Measurements from ENCODE around the gene ANAPC1.
A peak's percentile ranks its signal among the peaks of the same experiment; 100 is the strongest.

DNA sequence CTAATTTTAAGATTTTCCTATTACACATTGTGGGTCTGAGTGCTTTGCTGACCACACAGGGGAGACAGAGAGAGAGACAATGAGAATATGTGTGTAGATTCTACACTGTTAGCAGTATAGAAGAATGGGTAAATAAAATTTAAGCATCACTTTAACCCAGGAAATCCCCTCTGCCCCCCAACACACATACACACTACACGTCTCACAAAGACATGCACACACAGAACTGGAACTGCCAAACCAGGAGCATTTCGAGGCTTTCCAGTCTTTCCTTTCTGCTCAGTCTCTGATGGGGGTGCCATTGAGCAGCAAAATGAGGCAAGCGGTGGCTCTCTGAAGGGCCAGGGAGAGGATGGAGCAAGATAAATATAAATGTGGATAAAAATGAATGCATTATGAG lies 16.9 kb upstream of the ANAPC1 start:
- TF ChIP-seq, protein P1, sequence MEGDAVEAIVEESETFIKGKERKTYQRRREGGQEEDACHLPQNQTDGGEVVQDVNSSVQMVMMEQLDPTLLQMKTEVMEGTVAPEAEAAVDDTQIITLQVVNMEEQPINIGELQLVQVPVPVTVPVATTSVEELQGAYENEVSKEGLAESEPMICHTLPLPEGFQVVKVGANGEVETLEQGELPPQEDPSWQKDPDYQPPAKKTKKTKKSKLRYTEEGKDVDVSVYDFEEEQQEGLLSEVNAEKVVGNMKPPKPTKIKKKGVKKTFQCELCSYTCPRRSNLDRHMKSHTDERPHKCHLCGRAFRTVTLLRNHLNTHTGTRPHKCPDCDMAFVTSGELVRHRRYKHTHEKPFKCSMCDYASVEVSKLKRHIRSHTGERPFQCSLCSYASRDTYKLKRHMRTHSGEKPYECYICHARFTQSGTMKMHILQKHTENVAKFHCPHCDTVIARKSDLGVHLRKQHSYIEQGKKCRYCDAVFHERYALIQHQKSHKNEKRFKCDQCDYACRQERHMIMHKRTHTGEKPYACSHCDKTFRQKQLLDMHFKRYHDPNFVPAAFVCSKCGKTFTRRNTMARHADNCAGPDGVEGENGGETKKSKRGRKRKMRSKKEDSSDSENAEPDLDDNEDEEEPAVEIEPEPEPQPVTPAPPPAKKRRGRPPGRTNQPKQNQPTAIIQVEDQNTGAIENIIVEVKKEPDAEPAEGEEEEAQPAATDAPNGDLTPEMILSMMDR (conservative IDR thresholded peaks at IDR 0.05; ENCODE audit: low read depth, low read length) = peak; percentile 79
- no peak for TF ChIP-seq EZH2 (IDR thresholded peaks at IDR 0.05; ENCODE audit: low read length, unreplicated experiment)
